Measurements from ENCODE around the gene CPNE6. TPM values are rescaled to one million over a fixed set of nuclear protein-coding genes. Genes with fewer than 3 reads are reported as not detected.

CPNE6 gene
- polyA plus RNA-seq, 1 donor (not counting 4 experiments of a cell fraction or from before 2014, with no cell fraction given), result not detected

GRCh38 chr14:24052656-24053547, 18.5 kb upstream of the CPNE6 start:
- Histone ChIP-seq H3K36me3 (ENCODE audit: control insufficient read depth in 2 of 2, extremely low read depth in 1 of 2, insufficient read depth in 2 of 2, low read length in 2 of 2) (no peaks in the 10 kb centered on the region), H2AFZ (ENCODE audit: control insufficient read depth, low read length) (no peak overlapping the region), H3K9me3 (ENCODE audit: control insufficient read depth, low read depth, low read length) (no peaks in the 10 kb centered on the region), H3K27me3 (ENCODE audit: control insufficient read depth, extremely low read depth, insufficient read depth, low read length) (no peaks in the 10 kb centered on the region), H4K20me1 (ENCODE audit: control insufficient read depth, extremely low read depth, insufficient read depth, low read length) (no peaks in the 10 kb centered on the region), H3K27ac (ENCODE audit: control insufficient read depth, insufficient read depth, low read length) (no peak overlapping the region), H3K9ac (ENCODE audit: control insufficient read depth, extremely low read depth, insufficient read depth, low read length) (no peak overlapping the region), H3K4me3 (ENCODE audit: control insufficient read depth in 2 of 3, extremely low read depth in 1 of 3, insufficient read depth in 2 of 3, low read depth in 1 of 3, low read length in 3 of 3) (no peak overlapping the region), H3K79me2 (ENCODE audit: control insufficient read depth, insufficient read depth, low read length) (no peaks in the 10 kb centered on the region), H3K4me2 (ENCODE audit: control insufficient read depth, extremely low read depth, insufficient read depth, low read depth, low read length) (peak overlapping the region; percentile 86), H3K9me1 (ENCODE audit: control insufficient read depth, extremely low read depth, insufficient read depth, low read length) (no peaks in the 10 kb centered on the region), H3K4me1 (ENCODE audit: control insufficient read depth, extremely low read depth, insufficient read depth, low read length) (peaks cover 7% of the 10 kb centered on the region)
- no peak for TF ChIP-seq CTCF (optimal IDR thresholded peaks at IDR 0.05 in 1 of 3, IDR thresholded peaks at IDR 0.05 in 1 of 3, conservative IDR thresholded peaks at IDR 0.05 in 1 of 3; ENCODE audit: extremely low read depth in 1 of 3, insufficient read depth in 2 of 3, low read length in 3 of 3)
- no peak for TF ChIP-seq EZH2 (IDR thresholded peaks at IDR 0.05; ENCODE audit: low read length)
- DNase-seq (ENCODE audit: low read depth, low spot score) (no peak), FAIRE-seq (no peak)
- dilution Hi-C loops (cut with MboI; ENCODE audit: extremely low pct_ligation_motif_present, low sequenced_read_pairs), result no loop called here

DNA sequence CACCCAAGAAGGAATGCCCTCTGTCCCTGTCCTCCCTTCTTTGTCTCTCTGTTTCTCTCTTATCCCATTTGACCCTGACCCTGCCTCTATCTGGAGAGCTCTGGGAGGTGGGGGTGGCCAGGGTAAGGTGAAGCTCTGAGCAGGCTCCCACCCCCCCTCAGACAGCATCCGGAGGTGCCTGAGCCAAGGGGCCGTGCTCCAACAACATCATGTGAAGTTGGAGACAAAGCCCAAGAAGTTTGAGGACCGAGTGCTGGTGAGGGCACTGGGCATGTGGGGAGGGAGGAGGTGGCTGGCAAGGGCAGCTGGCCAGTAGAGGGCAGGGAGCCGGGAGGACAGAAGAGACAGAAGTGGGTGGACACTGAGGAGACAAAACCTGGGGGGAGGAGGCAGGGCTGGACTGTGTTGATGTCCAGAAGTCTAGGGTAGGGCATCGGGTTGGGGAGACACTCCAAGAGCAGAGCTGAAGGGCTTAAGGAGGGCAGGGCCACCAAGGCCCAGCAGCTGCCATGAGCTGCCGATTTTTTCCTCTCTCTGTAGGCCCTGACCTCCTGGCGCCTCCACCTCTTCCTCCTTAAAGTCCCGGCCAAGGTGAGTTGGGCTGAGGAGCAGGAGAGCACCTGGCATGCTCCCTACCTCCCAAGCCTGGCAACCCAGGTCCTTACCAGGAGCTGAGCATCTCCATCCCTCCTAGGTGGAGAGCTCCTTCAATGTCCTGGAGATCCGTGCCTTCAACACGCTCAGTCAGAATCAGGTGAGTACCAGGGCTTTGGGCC, 17.6 kb upstream of the CPNE6 start:
- no peaks in the 10 kb centered on the region for H3K36me3 ChIP-seq (ENCODE audit: control insufficient read depth in 2 of 2, extremely low read depth in 1 of 2, insufficient read depth in 2 of 2, low read length in 2 of 2)
- no peaks in the 10 kb centered on the region for H3K9me3 ChIP-seq (ENCODE audit: control insufficient read depth, low read depth, low read length)
- no peak overlapping the region for H3K4me2 ChIP-seq (ENCODE audit: control insufficient read depth, extremely low read depth, insufficient read depth, low read depth, low read length)
- FAIRE-seq (no peak), DNase-seq (ENCODE audit: low read depth, low spot score) (no peak)
- no peaks in the 10 kb centered on the region for H3K79me2 ChIP-seq (ENCODE audit: control insufficient read depth, insufficient read depth, low read length)
- H3K27me3 ChIP-seq (ENCODE audit: control insufficient read depth, extremely low read depth, insufficient read depth, low read length), result no peaks in the 10 kb centered on the region
- no peak overlapping the region for H3K4me3 ChIP-seq (ENCODE audit: control insufficient read depth in 2 of 3, extremely low read depth in 1 of 3, insufficient read depth in 2 of 3, low read depth in 1 of 3, low read length in 3 of 3)
- no peak overlapping the region for H2AFZ ChIP-seq (ENCODE audit: control insufficient read depth, low read length)
- no peaks in the 10 kb centered on the region for H3K9me1 ChIP-seq (ENCODE audit: control insufficient read depth, extremely low read depth, insufficient read depth, low read length)
- no peaks in the 10 kb centered on the region for H4K20me1 ChIP-seq (ENCODE audit: control insufficient read depth, extremely low read depth, insufficient read depth, low read length)
- dilution Hi-C loops (cut with MboI; ENCODE audit: extremely low pct_ligation_motif_present, low sequenced_read_pairs), result no loop called here
- no peak overlapping the region for H3K9ac ChIP-seq (ENCODE audit: control insufficient read depth, extremely low read depth, insufficient read depth, low read length)
- H3K4me1 ChIP-seq (ENCODE audit: control insufficient read depth, extremely low read depth, insufficient read depth, low read length), result peaks cover 7% of the 10 kb centered on the region
- no peak overlapping the region for H3K27ac ChIP-seq (ENCODE audit: control insufficient read depth, insufficient read depth, low read length)
- TF ChIP-seq CTCF (optimal IDR thresholded peaks at IDR 0.05 in 1 of 3, IDR thresholded peaks at IDR 0.05 in 1 of 3, conservative IDR thresholded peaks at IDR 0.05 in 1 of 3; ENCODE audit: extremely low read depth in 1 of 3, insufficient read depth in 2 of 3, low read length in 3 of 3) (no peak), EZH2 (IDR thresholded peaks at IDR 0.05; ENCODE audit: low read length) (no peak)
